ENCODE data around the gene PPT1. TPM values are rescaled to one million over a fixed set of nuclear protein-coding genes. Genes with fewer than 3 reads are reported as not detected.

Gene PPT1
- total and polyA plus RNA-seq, 2 of the 4 experiments (the other 2 are of a cell fraction): 22.7 to 55.4 TPM

Other genes starting within 250 kb of the PPT1 start
- 27.8 and 29.2 TPM in 2 replicates for gene TRIT1, start 213.7 kb downstream of the PPT1 start, total RNA-seq (2012; rRNA removed)
- 10.8 and 13.5 TPM in 2 replicates for gene TRIT1, start 213.7 kb downstream of the PPT1 start, polyA plus RNA-seq (2012; rRNA removed)
- gene MYCL, start 195.3 kb downstream of the PPT1 start, total RNA-seq (2012; rRNA removed): 0.56 and 0.72 TPM in 2 replicates
- 0.75 and 0.87 TPM in 2 replicates for gene MYCL, start 195.3 kb downstream of the PPT1 start, polyA plus RNA-seq (2012; rRNA removed)
- gene MFSD2A, start 142.1 kb downstream of the PPT1 start, total RNA-seq (2012; rRNA removed): 5.0 and 5.7 TPM in 2 replicates
- 6.7 and 7.3 TPM in 2 replicates for gene MFSD2A, start 142.1 kb downstream of the PPT1 start, polyA plus RNA-seq (2012; rRNA removed)
- gene CAP1, start 56.5 kb downstream of the PPT1 start, total RNA-seq (2012; rRNA removed): 756 and 792 TPM in 2 replicates
- gene CAP1, start 56.5 kb downstream of the PPT1 start, polyA plus RNA-seq (2012; rRNA removed): 405 and 434 TPM in 2 replicates
- gene RLF, start 64.1 kb upstream of the PPT1 start, total RNA-seq (2012; rRNA removed): 29.8 and 33.1 TPM in 2 replicates
- 3.4 and 4.4 TPM in 2 replicates for gene RLF, start 64.1 kb upstream of the PPT1 start, polyA plus RNA-seq (2012; rRNA removed)
- not detected in 2 replicates for gene TMCO2, start 150.7 kb upstream of the PPT1 start, total RNA-seq (2012; rRNA removed)
- gene TMCO2, start 150.7 kb upstream of the PPT1 start, polyA plus RNA-seq (2012; rRNA removed): not detected in 2 replicates
- 28.9 and 90.8 TPM in 2 replicates for gene ZMPSTE24, start 161.0 kb upstream of the PPT1 start, total RNA-seq (2012; rRNA removed)
- 17.7 and 21.0 TPM in 2 replicates for gene ZMPSTE24, start 161.0 kb upstream of the PPT1 start, polyA plus RNA-seq (2012; rRNA removed)
- 0.56 and 0.90 TPM in 2 replicates for gene COL9A2, start 220.0 kb upstream of the PPT1 start, total RNA-seq (2012; rRNA removed)
- gene COL9A2, start 220.0 kb upstream of the PPT1 start, polyA plus RNA-seq (2012; rRNA removed): 1.3 and 1.6 TPM in 2 replicates